Activated CD4-positive, alpha-beta T cell treated with anti-CD3 and anti-CD28 coated beads, Interleukin-2, amount 10 ng/mL, durations not matched to agents 24 days and 14 days (primary cell): ENCODE data around the gene GLB1L3. TPM values are rescaled to one million over a fixed set of nuclear protein-coding genes. Genes with fewer than 3 reads are reported as not detected.
"Not testable (repeated sequence)": the region's sequence is repeated elsewhere in the genome, so short reads cannot be mapped to it uniquely, and the experiment has no call there.

ENCODE experiments used
- DNase-seq: peaks from one replicate; pipeline ENCODE4 v3.0.0; 2022
- H3K27ac Mint-ChIP-seq: one replicate; pipeline ENCODE4 v1.8.0; 2022; ENCODE audit warnings: mild to moderate bottlenecking, mixed read lengths
- H3K27me3 Mint-ChIP-seq: one replicate; pipeline ENCODE4 v1.8.0; 2022; ENCODE audit warnings: mixed read lengths
- H3K36me3 Mint-ChIP-seq: one replicate; pipeline ENCODE4 v1.8.0; 2022; ENCODE audit warnings: low read depth, mild to moderate bottlenecking, mixed read lengths
- H3K4me1 Mint-ChIP-seq: one replicate; pipeline ENCODE4 v1.8.0; 2021; ENCODE audit warnings: mixed read lengths
- H3K4me3 Mint-ChIP-seq: one replicate; pipeline ENCODE4 v1.8.0; 2022; ENCODE audit warnings: mild to moderate bottlenecking, moderate library complexity, mixed read lengths
- H3K9me3 Mint-ChIP-seq: one replicate; pipeline ENCODE4 v1.8.0; 2021; ENCODE audit warnings: mixed read lengths
- intact Hi-C: fragments of 100-400 bp; cut with micrococcal nuclease; formaldehyde crosslinking; loops from one replicate; pipeline ENCODE4 v1.15.1; 2023
- total RNA-seq: library from RNA; stranded (reverse); gene quantifications from 2 replicates; pipeline ENCODE4 v1.2.3, GENCODE V29; 2022

The GLB1L3 gene
- total RNA-seq, 1 donor from 2014 or later: 17.0 TPM

DNA sequence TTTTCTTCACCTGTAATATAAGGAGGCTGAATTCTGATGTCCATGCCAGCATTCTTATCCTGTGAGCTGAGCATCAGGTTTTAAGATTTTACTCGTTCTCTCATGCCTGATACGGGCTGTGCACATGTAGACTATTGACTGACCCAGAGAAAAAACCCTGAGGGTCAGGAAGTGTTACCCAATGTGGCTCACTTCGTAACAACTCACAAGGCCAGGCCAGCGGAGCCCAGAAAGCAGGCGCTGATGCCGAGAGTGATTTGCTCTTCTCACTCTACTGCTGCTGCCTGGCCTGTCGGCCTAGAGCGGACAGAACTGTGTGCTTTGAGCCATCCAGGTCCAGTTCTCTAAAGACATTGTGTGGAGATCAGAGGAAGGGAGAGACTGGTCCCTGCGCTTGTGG is 33.8 kb upstream of the GLB1L3 start:
- no peak overlapping the region for H3K27ac Mint-ChIP-seq
- H3K27me3 Mint-ChIP-seq: no peaks in the 10 kb centered on the region
- H3K36me3 Mint-ChIP-seq: peaks cover 47% of the 10 kb centered on the region
- intact Hi-C loops: no loop called here
- DNase-seq: no peak
- no peak overlapping the region for H3K4me3 Mint-ChIP-seq
- no peaks in the 10 kb centered on the region for H3K4me1 Mint-ChIP-seq
- H3K9me3 Mint-ChIP-seq: no peaks in the 10 kb centered on the region

DNA sequence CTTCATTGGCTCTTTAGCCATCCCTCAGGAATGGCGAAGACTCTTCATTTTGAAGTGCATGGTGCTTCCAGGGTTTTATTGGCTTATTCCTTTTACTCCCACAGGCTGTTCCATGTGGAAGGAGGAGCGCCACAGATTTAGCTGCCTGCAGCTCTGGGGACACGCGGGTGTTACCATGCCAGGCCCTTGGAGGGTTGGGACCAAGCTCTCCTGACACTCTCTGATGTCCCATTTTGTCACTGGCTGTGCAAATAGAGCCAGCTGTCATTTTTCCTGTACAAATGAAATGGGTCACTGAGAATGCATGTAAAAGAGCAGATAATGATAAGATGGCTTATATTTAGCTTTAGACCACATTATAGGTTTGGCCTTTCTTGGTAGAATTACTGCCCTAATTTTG is 32.3 kb upstream of the GLB1L3 start:
- Mint-ChIP-seq H3K4me1 (no peaks in the 10 kb centered on the region), H3K4me3 (no peak overlapping the region), H3K9me3 (no peaks in the 10 kb centered on the region), H3K27me3 (no peaks in the 10 kb centered on the region), H3K36me3 (peaks cover 51% of the 10 kb centered on the region), H3K27ac (no peak overlapping the region)
- no peak for DNase-seq
- intact Hi-C loops: loop anchor here (2.0 kb wide), 1 partner anchor 37 kb away; no protein-coding TSS in a partner anchor

DNA sequence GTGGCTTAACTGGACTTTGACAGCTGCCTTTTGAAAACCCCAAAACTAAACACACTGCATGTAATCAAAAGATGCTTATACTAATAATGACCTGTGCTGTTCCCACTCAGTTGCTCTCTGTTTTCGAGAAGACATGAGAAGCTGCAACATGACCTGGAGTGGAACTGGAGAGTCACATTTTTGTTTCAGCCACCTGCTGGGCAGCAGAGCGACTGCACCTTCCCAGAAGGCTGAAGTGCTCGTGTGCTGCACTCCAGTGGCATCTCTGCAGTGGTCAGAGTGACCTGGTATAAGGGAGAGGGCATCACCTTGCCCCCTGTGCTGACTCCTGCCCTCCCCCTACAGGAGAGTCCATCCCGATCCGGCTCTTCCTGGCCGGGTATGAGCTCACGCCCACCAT is 31.6 kb upstream of the GLB1L3 start:
- DNase-seq: peak; percentile 72
- Mint-ChIP-seq H3K9me3 (no peaks in the 10 kb centered on the region), H3K4me3 (no peak overlapping the region), H3K27me3 (no peaks in the 10 kb centered on the region), H3K36me3 (peaks cover 53% of the 10 kb centered on the region), H3K27ac (no peak overlapping the region), H3K4me1 (peaks cover 5% of the 10 kb centered on the region)
- intact Hi-C loops: loop anchor here (2.0 kb wide), 1 partner anchor 38 kb away; no protein-coding TSS in a partner anchor

DNA sequence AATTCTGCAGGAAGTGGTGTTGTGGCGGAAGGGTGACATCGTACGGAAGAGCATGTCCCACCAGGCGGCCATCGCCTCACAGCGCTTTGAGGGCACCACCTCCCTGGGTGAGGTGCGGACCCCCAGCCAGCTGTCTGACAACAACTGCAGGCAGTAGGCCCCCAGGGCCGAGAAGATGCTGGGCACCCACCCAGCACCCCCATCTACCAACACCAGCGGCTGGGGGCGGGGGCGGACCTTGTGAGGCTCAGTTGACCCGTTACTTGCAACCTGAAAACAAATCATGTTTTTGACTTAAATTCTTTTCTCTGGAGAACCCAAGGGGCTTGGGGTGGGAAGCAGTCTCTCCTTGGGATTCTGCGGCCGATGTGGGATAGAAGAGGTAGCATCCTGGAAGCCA is 30.7 kb upstream of the GLB1L3 start:
- no peaks in the 10 kb centered on the region for H3K9me3 Mint-ChIP-seq
- intact Hi-C loops: loop anchor here (2.0 kb wide), 1 partner anchor 39 kb away; no protein-coding TSS in a partner anchor
- no peak for DNase-seq
- no peaks in the 10 kb centered on the region for H3K27me3 Mint-ChIP-seq
- peaks cover 48% of the 10 kb centered on the region for H3K36me3 Mint-ChIP-seq
- H3K27ac Mint-ChIP-seq: no peak overlapping the region
- H3K4me1 Mint-ChIP-seq: peaks cover 5% of the 10 kb centered on the region
- no peak overlapping the region for H3K4me3 Mint-ChIP-seq

DNA sequence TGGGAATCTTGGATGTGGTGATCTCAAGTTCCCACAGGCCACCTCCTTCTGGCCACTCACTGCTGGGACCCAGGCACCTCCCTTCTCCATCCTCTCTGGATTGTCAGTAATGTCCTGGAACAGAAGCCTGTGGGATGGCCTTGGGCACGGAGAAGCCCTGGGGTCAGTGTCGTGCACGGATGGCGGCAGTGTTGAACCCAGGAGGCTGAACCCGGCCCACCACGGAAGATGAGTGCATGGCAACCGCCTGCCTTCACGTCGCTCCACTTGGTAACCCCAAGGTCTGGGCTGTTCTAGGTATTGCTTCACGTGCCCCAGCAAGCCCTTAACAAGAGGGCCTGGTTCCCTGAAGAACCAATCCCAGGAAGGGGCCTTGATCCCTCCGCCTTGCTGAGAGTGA is 30.1 kb upstream of the GLB1L3 start:
- H3K4me1 Mint-ChIP-seq: peaks cover 5% of the 10 kb centered on the region
- intact Hi-C loops: no loop called here
- H3K36me3 Mint-ChIP-seq: peaks cover 48% of the 10 kb centered on the region
- H3K4me3 Mint-ChIP-seq: no peak overlapping the region
- no peaks in the 10 kb centered on the region for H3K9me3 Mint-ChIP-seq
- H3K27ac Mint-ChIP-seq: no peak overlapping the region
- no peak for DNase-seq
- no peaks in the 10 kb centered on the region for H3K27me3 Mint-ChIP-seq

DNA sequence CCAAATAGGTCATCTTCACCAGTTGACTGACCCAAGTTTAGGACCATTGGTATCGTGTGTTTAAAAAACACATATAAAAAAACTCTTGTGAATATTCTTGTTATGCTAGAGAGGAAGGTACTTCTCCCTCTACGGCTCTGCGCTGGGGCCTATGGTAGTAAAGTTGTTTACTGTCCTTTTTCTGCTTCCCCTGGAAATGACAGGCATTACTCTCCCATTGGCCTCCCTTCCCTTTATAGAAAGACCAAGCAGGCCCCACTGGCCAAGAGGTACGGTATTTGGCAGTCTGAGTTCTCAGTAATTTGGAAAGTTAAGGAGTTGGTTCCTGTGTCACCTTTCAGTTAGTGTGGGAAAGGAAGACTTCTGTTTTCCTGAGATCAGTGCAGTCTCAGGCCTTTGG is 29.5 kb upstream of the GLB1L3 start:
- H3K4me1 Mint-ChIP-seq: peaks cover 7% of the 10 kb centered on the region
- no peak overlapping the region for H3K27ac Mint-ChIP-seq
- peaks cover 48% of the 10 kb centered on the region for H3K36me3 Mint-ChIP-seq

DNA sequence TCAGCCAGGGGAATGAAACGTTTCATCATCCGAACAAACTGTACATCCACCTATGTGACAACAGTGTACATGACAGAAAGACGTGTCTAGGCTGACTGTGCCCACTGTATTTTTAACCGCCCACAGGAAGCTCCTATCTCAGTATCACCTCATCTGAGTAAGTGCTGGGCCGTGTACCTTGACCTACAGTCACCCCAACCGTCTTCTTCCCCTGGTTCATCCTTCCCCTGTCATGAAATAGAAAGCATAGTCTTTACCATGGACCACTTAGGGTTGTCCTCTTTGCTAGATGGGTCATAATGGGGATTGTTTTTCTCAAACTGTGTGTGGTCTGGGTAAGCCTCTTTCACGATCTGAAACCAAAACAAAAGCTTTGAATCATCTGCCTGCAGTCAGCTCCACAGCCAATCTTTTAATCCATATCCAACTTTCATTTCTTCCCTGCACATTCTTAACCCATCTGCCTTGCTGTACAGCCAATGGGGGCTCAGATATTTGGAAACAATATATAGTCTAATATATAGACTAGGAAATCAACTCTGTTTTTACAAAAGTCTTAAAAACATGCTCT is 27.2 kb upstream of the GLB1L3 start:
- Mint-ChIP-seq H3K4me3 (no peak overlapping the region), H3K27ac (peak overlapping the region; percentile 35), H3K4me1 (peaks cover 16% of the 10 kb centered on the region), H3K9me3 (no peaks in the 10 kb centered on the region), H3K36me3 (peaks cover 35% of the 10 kb centered on the region), H3K27me3 (no peaks in the 10 kb centered on the region)
- DNase-seq: no peak
- intact Hi-C loops: no loop called here

More for the DNA sequence above, 29.5 kb upstream of the GLB1L3 start:
- Mint-ChIP-seq H3K9me3 (no peaks in the 10 kb centered on the region), H3K4me3 (no peak overlapping the region), H3K27me3 (no peaks in the 10 kb centered on the region)
- DNase-seq: no peak
- intact Hi-C loops: no loop called here

DNA sequence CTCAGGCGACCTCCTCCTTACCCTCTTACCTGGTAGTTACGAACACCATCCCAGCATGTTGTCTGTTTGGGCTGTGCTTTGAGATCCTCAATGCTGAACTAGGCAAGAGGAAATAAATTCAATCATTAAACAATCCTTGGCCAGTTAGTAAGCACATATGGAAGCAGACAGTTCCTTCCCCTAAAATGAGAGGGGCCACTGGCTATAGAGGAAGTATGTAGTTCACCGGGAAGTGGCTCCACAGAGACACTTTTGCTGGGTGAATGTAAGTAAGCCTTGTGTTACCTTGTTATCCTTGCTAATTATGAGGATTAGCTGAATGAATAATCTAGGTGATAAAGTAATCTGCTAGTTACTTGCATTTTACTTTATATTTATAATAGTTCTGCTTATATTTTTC is 25.9 kb upstream of the GLB1L3 start:
- Mint-ChIP-seq H3K4me1 (peaks cover 24% of the 10 kb centered on the region), H3K36me3 (peaks cover 26% of the 10 kb centered on the region), H3K9me3 (no peaks in the 10 kb centered on the region), H3K27ac (no peak overlapping the region), H3K4me3 (no peak overlapping the region), H3K27me3 (no peaks in the 10 kb centered on the region)
- intact Hi-C loops: no loop called here
- no peak for DNase-seq

DNA sequence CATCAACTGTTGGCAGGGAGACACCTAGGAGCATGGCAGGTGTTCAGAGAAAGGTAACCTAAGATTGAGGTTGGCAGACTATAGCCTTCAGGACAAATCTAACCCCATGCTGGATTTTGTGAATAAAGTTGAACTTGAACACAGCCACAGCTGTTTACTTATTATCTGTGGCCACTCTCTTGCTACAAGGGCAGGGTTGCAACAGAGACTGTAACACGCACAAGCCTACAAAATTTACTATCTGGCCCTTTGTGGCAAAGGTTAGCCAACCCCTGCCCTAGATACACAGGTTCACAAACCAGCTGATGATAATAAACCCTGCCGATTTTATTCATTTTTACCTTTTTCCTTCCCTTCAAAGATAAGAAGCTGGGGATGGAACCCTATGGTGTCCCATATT is 25.5 kb upstream of the GLB1L3 start:
- Mint-ChIP-seq H3K9me3 (no peaks in the 10 kb centered on the region), H3K36me3 (peaks cover 26% of the 10 kb centered on the region)

DNA sequence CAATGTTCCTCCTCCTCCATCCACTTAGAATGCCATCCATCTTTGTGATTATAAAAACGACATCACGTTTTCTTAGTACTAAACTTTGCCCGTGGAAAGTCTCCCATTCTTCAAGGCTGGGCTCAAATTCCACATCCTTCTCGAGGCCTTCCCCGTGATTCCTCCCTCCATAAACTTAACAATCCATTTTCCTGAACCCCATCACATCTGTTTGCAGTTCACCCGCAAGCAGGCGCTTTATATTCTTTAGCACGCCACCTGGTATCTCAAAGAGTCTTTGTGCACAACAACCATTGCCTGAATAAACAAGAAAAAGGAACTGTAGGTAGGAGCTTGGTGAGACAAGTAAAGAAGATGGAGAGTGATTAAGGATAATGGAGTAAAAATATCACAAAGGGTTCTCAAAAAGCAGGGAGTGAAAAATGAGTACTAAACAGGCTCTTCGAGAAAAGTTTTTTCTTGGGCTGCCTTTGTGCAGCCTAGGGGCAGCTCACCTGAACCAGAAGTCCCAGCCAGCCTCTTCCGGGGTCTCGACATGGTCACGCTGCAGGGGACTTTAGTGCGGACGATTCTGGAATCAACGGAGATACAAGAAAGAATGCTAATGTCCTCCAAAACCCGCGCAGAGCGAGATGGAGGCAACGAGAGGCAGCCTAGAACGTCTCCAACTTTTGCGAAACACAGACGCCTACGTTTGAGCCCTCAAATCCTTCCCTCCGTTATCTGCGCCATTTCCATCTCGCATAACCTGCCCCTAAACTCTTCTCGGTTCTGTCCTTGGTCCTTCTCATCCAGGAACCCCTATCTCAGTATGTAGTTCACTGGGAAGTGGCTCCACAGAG is 23.6 kb upstream of the GLB1L3 start:
- Mint-ChIP-seq H3K9me3 (no peaks in the 10 kb centered on the region), H3K36me3 (peaks cover 18% of the 10 kb centered on the region), H3K4me1 (peaks cover 27% of the 10 kb centered on the region), H3K4me3 (peak overlapping the region; percentile 94), H3K27me3 (no peaks in the 10 kb centered on the region), H3K27ac (peak overlapping the region; percentile 88)
- intact Hi-C loops: loop anchor here (1.0 kb wide), 3 partner anchors 23 to 79 kb away; partner anchors contain the start of genes GLB1L2 and VPS26B
- peak; percentile 79 for DNase-seq

More for the DNA sequence above, 25.5 kb upstream of the GLB1L3 start:
- no peaks in the 10 kb centered on the region for H3K27me3 Mint-ChIP-seq
- no peak overlapping the region for H3K4me3 Mint-ChIP-seq
- no peak overlapping the region for H3K27ac Mint-ChIP-seq
- DNase-seq: no peak
- peaks cover 27% of the 10 kb centered on the region for H3K4me1 Mint-ChIP-seq
- intact Hi-C loops: no loop called here

DNA sequence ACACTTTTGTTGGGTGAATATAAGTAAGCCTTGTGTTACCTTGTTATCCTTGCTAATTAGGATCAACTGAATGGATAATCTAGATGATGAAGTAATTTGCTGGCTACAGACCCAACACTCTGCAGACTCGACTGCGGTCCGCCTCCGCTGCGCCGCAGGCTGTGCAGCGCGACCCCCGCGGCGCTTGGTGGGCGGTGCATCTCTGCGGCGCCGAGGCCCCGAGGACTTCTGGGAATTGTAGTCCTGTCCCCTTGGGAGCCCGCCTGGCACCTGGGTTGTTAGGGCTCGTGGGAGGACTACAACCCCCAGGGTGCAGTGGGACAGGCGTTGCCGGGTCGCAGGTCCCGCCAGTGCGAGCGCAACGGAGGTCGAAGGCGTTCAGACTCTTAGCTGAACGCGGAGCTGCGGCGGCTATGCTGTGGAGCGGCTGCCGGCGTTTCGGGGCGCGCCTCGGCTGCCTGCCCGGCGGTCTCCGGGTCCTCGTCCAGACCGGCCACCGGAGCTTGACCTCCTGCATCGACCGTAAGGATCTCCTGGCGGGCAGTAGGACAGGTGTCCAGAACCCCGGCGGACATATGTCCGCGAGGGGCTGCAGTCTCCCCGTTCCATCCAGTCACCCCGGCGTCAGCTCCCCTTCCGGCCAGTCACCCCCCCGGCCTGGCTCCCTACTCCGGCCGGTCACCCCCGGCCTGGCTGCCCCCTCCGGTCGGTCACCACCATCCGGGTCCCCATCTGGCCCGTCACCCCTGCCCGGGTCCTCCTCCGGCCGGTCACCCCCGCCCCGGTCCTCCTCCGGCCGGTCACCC is 22.8 kb upstream of the GLB1L3 start, which contains the start of the genes ACAD8 and THYN1:
Gene ACAD8, plus strand, starts transcription at position 381 of the 806 bp plus-strand sequence. Its CDS starts 33 bp downstream, at position 414.
Gene THYN1, minus strand, starts transcription at position 165 of the 806 bp plus-strand sequence. CDS start 470 bp downstream, outside the sequence.
- DNase-seq: peak; percentile 98
- H3K27ac Mint-ChIP-seq: peak within 1 kb of the TSS; percentile 88
- H3K4me3 Mint-ChIP-seq: peak within 1 kb of the TSS; percentile 94
- intact Hi-C loops: loop anchor here (1.0 kb wide), 3 partner anchors 22 to 78 kb away; partner anchors contain the start of genes GLB1L2 and VPS26B
- H3K36me3 Mint-ChIP-seq: peaks cover 14% of the 10 kb centered on the region
- no peaks in the 10 kb centered on the region for H3K27me3 Mint-ChIP-seq
- no peaks in the 10 kb centered on the region for H3K9me3 Mint-ChIP-seq
- peaks cover 29% of the 10 kb centered on the region for H3K4me1 Mint-ChIP-seq

DNA sequence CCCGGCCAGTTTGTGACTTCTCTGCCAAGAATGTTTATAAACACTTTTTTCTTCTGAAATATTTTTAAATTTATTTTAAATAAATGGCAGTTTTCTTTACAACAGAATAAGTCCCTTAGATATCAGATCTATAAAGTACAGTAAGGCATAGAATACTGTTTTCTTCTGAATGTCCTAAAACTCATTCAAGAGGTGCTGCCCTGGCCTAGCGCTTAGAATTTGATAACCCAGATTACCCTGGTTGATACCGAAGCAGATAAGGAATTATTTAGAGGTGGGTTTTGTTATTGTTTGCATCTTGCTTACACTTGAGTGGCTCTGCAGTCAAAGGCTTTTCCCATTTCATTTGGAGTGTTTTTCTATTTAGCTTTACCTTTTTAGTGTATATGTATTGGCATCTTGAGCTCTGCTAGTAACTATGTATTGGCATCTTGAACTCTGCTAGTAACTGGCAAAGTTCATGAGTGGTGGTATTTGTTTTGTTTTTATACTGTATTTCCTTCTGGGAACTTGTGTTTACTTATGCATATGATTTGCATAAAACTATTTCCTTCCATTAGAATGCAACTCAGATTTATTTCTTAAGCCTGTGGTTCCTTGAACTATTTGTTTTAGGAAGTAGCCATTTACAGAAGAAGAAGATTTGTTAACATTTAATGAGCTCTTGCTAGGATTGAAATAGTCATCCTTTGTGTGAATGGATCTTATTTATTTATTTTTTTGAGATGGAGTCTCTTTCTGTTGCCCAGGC is 21.6 kb upstream of the GLB1L3 start:
- Mint-ChIP-seq H3K4me1 (peaks cover 26% of the 10 kb centered on the region), H3K9me3 (no peaks in the 10 kb centered on the region), H3K27me3 (no peaks in the 10 kb centered on the region), H3K36me3 (peaks cover 11% of the 10 kb centered on the region), H3K27ac (no peak overlapping the region), H3K4me3 (peak overlapping the region; percentile 94)
- intact Hi-C loops: loop anchor here (1.0 kb wide), 1 partner anchor 8 kb away; no protein-coding TSS in a partner anchor
- DNase-seq: no peak

DNA sequence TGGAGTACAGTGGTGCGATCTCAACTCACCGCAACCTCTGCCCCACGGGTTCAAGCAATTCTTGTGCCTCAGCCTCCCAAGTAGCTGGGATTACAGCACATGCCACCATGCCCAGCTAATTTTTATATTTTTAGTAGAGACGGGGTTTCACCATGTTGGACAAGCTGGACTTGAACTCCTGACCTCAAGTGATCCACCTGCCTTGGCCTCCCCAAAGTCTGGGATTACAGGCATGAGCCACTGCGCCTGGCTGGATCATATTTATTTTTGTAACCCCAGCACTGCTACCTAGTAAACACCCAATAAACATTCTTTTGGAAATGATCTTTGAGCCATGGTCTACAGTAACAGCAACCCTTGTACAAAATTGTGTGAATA is 21.0 kb upstream of the GLB1L3 start:
- intact Hi-C loops, H3K27ac Mint-ChIP-seq, H3K27me3 Mint-ChIP-seq, DNase-seq, H3K4me3 Mint-ChIP-seq, H3K9me3 Mint-ChIP-seq: not testable (repeated sequence)
- Mint-ChIP-seq H3K36me3 (peaks cover 16% of the 10 kb centered on the region), H3K4me1 (peaks cover 27% of the 10 kb centered on the region)
